Body of pancreas (tissue), 4 donors: ENCODE results near the gene SLC35F3.

Experiments used
- POLR2A ChIP-seq, 3 donors: fragments of 450-650 bp; IDR thresholded peaks; one replicate each; pipeline ENCODE4 v1.6.1; 2016; ENCODE audit warnings: antibody characterized with exemption in 3 of 3, mild to moderate bottlenecking in 2 of 3
- TF ChIP-seq, protein P1 (sequence below), 7 experiments: fragments of 450-650 bp in 4 of 7; fragments of 200-600 bp in 3 of 7; sonication (generic) in 3 of 7; IDR thresholded peaks; one replicate each; pipeline ENCODE4 v1.5.1; 2016 to 2019; ENCODE audit warnings: antibody characterized with exemption in 7 of 7

DNA sequence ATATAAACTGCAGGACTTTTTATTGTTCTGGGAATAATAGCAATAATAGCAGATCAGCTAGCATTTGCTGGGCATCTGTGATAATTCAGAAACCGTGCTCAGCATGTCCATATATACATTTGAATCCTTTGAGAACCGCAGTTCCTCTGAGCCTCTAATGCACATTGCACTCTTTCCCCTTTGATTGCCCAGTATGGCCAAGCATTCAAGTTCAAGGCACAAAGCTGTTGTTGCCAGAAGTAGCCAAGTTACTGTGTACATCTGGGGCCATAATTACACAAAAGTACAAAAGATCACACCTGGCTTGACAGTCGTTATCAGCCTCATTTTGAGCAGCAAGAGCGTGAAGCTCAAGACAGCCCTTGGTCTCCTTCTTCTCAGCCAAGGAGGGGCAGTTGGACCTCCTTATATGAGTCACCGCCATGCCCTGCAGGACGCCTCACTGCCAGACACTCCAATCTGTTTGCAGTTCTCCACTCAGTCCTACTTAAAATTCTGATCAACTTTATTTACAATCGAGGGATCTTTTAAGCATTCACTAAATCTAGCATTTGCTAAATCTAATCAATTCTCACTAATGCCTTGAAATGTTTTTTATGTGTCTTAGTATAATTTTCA, 216.0 kb downstream of the SLC35F3 start:
- TF ChIP-seq, protein P1, sequence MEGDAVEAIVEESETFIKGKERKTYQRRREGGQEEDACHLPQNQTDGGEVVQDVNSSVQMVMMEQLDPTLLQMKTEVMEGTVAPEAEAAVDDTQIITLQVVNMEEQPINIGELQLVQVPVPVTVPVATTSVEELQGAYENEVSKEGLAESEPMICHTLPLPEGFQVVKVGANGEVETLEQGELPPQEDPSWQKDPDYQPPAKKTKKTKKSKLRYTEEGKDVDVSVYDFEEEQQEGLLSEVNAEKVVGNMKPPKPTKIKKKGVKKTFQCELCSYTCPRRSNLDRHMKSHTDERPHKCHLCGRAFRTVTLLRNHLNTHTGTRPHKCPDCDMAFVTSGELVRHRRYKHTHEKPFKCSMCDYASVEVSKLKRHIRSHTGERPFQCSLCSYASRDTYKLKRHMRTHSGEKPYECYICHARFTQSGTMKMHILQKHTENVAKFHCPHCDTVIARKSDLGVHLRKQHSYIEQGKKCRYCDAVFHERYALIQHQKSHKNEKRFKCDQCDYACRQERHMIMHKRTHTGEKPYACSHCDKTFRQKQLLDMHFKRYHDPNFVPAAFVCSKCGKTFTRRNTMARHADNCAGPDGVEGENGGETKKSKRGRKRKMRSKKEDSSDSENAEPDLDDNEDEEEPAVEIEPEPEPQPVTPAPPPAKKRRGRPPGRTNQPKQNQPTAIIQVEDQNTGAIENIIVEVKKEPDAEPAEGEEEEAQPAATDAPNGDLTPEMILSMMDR (IDR thresholded peaks at IDR 0.05) = no peak
- TF ChIP-seq POLR2A (IDR thresholded peaks at IDR 0.05) = no peak
